Fibroblast of mammary gland (primary cell): ENCODE data around the gene DPAGT1.

Experiments
- DNase-seq: peaks from one replicate; pipeline ENCODE4 v3.0.0-alpha.2; 2010; ENCODE audit warnings: low read depth
- H3K4me3 ChIP-seq: 2 replicates; pipeline ENCODE4 v1.5.1; 2011; ENCODE audit warnings: low read depth, mild to moderate bottlenecking, low read length, moderate library complexity; ENCODE audit not compliant: control insufficient read depth
- TF ChIP-seq, protein P1 (sequence below): conservative IDR thresholded peaks from 2 replicates; pipeline ENCODE4 v1.5.1; 2011; ENCODE audit warnings: low read depth, low read length, inconsistent platforms; ENCODE audit not compliant: control insufficient read depth, insufficient read depth

The DPAGT1 gene

DNA sequence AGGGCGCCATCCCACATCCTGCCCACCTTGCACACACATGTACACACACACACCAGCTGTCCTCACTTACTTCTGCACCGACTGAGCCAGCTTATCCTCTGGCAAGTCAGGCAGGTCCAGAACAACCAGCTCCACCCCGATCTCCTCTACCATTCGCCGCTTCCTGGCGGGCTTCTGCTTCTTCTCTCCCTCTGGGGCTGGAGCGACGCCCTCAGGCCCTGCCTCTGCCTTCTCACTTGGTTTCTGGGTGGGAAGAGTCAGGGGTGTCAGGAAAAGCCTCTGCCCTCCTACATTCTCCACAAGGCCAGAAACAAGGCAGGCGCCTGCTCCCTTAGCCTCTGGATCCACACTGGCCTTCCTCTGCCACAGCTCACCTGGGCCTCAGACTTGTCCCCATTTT is 53.0 kb downstream of the DPAGT1 start:
- TF ChIP-seq, protein P1, sequence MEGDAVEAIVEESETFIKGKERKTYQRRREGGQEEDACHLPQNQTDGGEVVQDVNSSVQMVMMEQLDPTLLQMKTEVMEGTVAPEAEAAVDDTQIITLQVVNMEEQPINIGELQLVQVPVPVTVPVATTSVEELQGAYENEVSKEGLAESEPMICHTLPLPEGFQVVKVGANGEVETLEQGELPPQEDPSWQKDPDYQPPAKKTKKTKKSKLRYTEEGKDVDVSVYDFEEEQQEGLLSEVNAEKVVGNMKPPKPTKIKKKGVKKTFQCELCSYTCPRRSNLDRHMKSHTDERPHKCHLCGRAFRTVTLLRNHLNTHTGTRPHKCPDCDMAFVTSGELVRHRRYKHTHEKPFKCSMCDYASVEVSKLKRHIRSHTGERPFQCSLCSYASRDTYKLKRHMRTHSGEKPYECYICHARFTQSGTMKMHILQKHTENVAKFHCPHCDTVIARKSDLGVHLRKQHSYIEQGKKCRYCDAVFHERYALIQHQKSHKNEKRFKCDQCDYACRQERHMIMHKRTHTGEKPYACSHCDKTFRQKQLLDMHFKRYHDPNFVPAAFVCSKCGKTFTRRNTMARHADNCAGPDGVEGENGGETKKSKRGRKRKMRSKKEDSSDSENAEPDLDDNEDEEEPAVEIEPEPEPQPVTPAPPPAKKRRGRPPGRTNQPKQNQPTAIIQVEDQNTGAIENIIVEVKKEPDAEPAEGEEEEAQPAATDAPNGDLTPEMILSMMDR: no peak
- H3K4me3 ChIP-seq: no peak overlapping the region
- DNase-seq: no peak

DNA sequence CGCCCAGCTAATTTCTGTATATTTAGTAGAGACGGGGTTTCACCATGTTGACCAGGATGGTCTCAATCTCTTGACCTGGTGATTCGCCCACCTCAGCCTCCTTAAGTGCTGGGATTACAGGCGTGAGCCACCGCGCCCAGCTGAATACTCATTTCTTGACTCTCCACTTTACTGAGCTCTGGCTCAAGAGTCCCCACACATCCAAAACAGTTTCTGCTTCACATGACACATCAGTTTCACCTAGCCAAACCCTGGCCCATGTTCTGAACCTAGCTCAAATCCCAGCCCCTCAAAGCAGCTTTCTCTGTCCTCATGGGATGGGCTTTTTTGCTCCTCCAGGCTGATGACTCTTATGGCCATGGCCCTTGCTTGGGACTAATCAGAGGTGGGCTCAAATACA is 54.4 kb downstream of the DPAGT1 start:
- TF ChIP-seq, protein P1: no peak
- no peak overlapping the region for H3K4me3 ChIP-seq

More for the DNA sequence above, 54.4 kb downstream of the DPAGT1 start:
- no peak for DNase-seq
